HepG2 (cell line): ENCODE results near the gene LYRM4. TPM values are rescaled to one million over a fixed set of nuclear protein-coding genes. Genes with fewer than 3 reads are reported as not detected.

ENCODE experiments used
- BATF2 ChIP-seq: sonication (generic); formaldehyde crosslinking; IDR thresholded peaks from 2 replicates; pipeline ENCODE4 v1.8.0; 2022; ENCODE audit warnings: mild to moderate bottlenecking, missing genetic modification reagents, moderate library complexity
- GTF3A ChIP-seq: sonication (generic); formaldehyde crosslinking; conservative IDR thresholded peaks from 2 replicates; pipeline ENCODE4 v1.4.0; 2020; ENCODE audit warnings: mild to moderate bottlenecking, missing genetic modification reagents
- HHEX ChIP-seq: IDR thresholded peaks from 2 replicates; pipeline ENCODE4 v1.6.1; 2016; ENCODE audit warnings: control low read depth
- IRF1 ChIP-seq: sonication (generic); formaldehyde crosslinking; IDR thresholded peaks from 2 replicates; pipeline ENCODE4 v1.4.0; 2020; ENCODE audit warnings: low read depth, mild to moderate bottlenecking, missing genetic modification reagents
- JUNB ChIP-seq: sonication (generic); formaldehyde crosslinking; IDR thresholded peaks from 2 replicates; pipeline ENCODE4 v1.8.0; 2022; ENCODE audit warnings: missing genetic modification reagents, mild to moderate bottlenecking, borderline replicate concordance
- NFYB ChIP-seq: sonication (generic); formaldehyde crosslinking; IDR thresholded peaks from 2 replicates; pipeline ENCODE4 v1.4.0; 2020; ENCODE audit warnings: missing genetic modification reagents
- POGK ChIP-seq: sonication (generic); formaldehyde crosslinking; conservative IDR thresholded peaks from 2 replicates; pipeline ENCODE4 v1.8.0; 2022; ENCODE audit warnings: mild to moderate bottlenecking, moderate library complexity, missing genetic modification reagents
- SMC3 ChIP-seq: IDR thresholded peaks from 2 replicates; pipeline ENCODE4 v1.6.1; 2011; ENCODE audit warnings: low read length, improper control_type of control experiment
- TRAFD1 ChIP-seq: sonication (generic); formaldehyde crosslinking; IDR thresholded peaks from 2 replicates; pipeline ENCODE4 v1.5.1; 2020; ENCODE audit warnings: missing genetic modification reagents, mild to moderate bottlenecking, borderline replicate concordance
- U2AF2 ChIP-seq: fragments of 200-400 bp; formaldehyde crosslinking; IDR thresholded peaks from 2 replicates; pipeline ENCODE4 v1.6.1; 2017; ENCODE audit warnings: low read depth, mild to moderate bottlenecking, low read length
- YY1 ChIP-seq: IDR thresholded peaks from 2 replicates; pipeline ENCODE4 v1.6.1; 2011; ENCODE audit warnings: low read length, low read depth, moderate library complexity, mild to moderate bottlenecking; ENCODE audit not compliant: insufficient read depth, insufficient replicate concordance
- ZNF317 ChIP-seq: sonication (generic); formaldehyde crosslinking; IDR thresholded peaks from 2 replicates; pipeline ENCODE4 v1.5.0; 2020; ENCODE audit warnings: mild to moderate bottlenecking, missing genetic modification reagents
- ZNF335 ChIP-seq: sonication (generic); formaldehyde crosslinking; IDR thresholded peaks from 2 replicates; pipeline ENCODE4 v1.4.0; 2020; ENCODE audit warnings: missing genetic modification reagents
- ZNF337 ChIP-seq: sonication (generic); formaldehyde crosslinking; IDR thresholded peaks from 2 replicates; pipeline ENCODE4 v1.5.1; 2020; ENCODE audit warnings: missing genetic modification reagents, low read depth, mild to moderate bottlenecking, borderline replicate concordance
- ZNF543 ChIP-seq: sonication (generic); formaldehyde crosslinking; IDR thresholded peaks from 2 replicates; pipeline ENCODE4 v1.4.0; 2020; ENCODE audit warnings: mild to moderate bottlenecking, missing genetic modification reagents
- ZNF552 ChIP-seq: sonication (generic); formaldehyde crosslinking; IDR thresholded peaks from 2 replicates; pipeline ENCODE4 v1.9.0; 2022; ENCODE audit warnings: missing genetic modification reagents, mild to moderate bottlenecking, borderline replicate concordance
- ZNF687 ChIP-seq: sonication (generic); formaldehyde crosslinking; IDR thresholded peaks from 2 replicates; pipeline ENCODE4 v1.5.1; 2020; ENCODE audit warnings: mild to moderate bottlenecking, missing genetic modification reagents, moderate library complexity
- ZNF839 ChIP-seq: sonication (generic); formaldehyde crosslinking; IDR thresholded peaks from 2 replicates; pipeline ENCODE4 v1.4.0; 2020; ENCODE audit warnings: missing genetic modification reagents, mild to moderate bottlenecking, borderline replicate concordance
- polyA plus RNA-seq, 8 experiments: library from polyadenylated mRNA; depleted of rRNA in 3 of 8; stranded (reverse) in 7 of 8; unstranded in 1 of 8; fragments of >200 nt; fragmentation: Illumina TruSeq in 4 of 8; extraction: Trizol in 4 of 8; gene quantifications; 2 replicates each; pipeline versions ENCODE4 v1.2.1 to v1.2.3, GENCODE V29; 2011 to 2016; ENCODE audit warnings: low read depth in 4 of 8, missing spikeins in 1 of 8, mixed read lengths in 1 of 8; ENCODE audit not compliant: insufficient read depth in 1 of 8
- total RNA-seq, 5 experiments: library from RNA; depleted of rRNA; stranded (reverse); fragments of >200 nt; fragmentation: Illumina TruSeq; extraction: Trizol; gene quantifications; 2 replicates each; pipeline ENCODE4 v1.2.3, GENCODE V29; 2016; ENCODE audit warnings: low read depth in 1 of 5

LYRM4 gene
- total and polyA plus RNA-seq, 2 of the 13 experiments (the other 11 are each of a cell fraction or from before 2014, with no cell fraction given), result 64.6 to 67.5 TPM

GRCh38 chr6:5214570-5215052 is 46.1 kb downstream of the LYRM4 start (continued):
- TF ChIP-seq ZNF687 (CRISPR knock-in tag) (peak; percentile 57), HHEX (CRISPR knock-in tag) (no peak), ZNF335 (CRISPR knock-in tag) (peak; percentile 90), ZNF839 (CRISPR knock-in tag) (no peak), ZNF543 (CRISPR knock-in tag) (no peak), YY1 (peak; percentile 23), NFYB (CRISPR knock-in tag) (no peak), POGK (CRISPR knock-in tag) (0 out of 2 replicates have a peak, but pooled peaks have one; percentile 47), TRAFD1 (CRISPR knock-in tag) (no peak), SMC3 (peak; percentile 59), JUNB (CRISPR knock-in tag) (no peak), GTF3A (CRISPR knock-in tag) (0 out of 2 replicates have a peak, but pooled peaks have one; percentile 44), ZNF552 (CRISPR knock-in tag) (no peak), U2AF2 (no peak), BATF2 (CRISPR knock-in tag) (no peak), IRF1 (CRISPR knock-in tag) (no peak), ZNF317 (CRISPR knock-in tag) (no peak), ZNF337 (CRISPR knock-in tag) (no peak)
